HepG2 (cell line): ENCODE data around the gene SLC25A11. TPM values are rescaled to one million over a fixed set of nuclear protein-coding genes. Genes with fewer than 3 reads are reported as not detected.

Experiments
- ESRRA ChIP-seq: sonication (generic); formaldehyde crosslinking; IDR thresholded peaks from 2 replicates; pipeline ENCODE4 v1.5.1; 2020; ENCODE audit warnings: mild to moderate bottlenecking, low read depth, missing genetic modification reagents
- FOSL2 ChIP-seq: sonication (generic); formaldehyde crosslinking; IDR thresholded peaks from 2 replicates; pipeline ENCODE4 v1.4.0; 2020; ENCODE audit warnings: missing genetic modification reagents
- FOXK1 ChIP-seq: sonication (generic); formaldehyde crosslinking; IDR thresholded peaks from 2 replicates; pipeline ENCODE4 v1.4.0; 2020; ENCODE audit warnings: low read depth, missing genetic modification reagents, borderline replicate concordance
- KAT2B ChIP-seq: fragments of 150-350 bp; IDR thresholded peaks from 2 replicates; pipeline ENCODE4 v1.6.1; 2014; ENCODE audit warnings: low read depth, low read length, borderline replicate concordance
- NAIF1 ChIP-seq: sonication (generic); formaldehyde crosslinking; IDR thresholded peaks from 2 replicates; pipeline ENCODE4 v1.5.0; 2020; ENCODE audit warnings: mild to moderate bottlenecking, missing genetic modification reagents, borderline replicate concordance
- NFKBIZ ChIP-seq: IDR thresholded peaks from 2 replicates; pipeline ENCODE4 v1.6.1; 2018; ENCODE audit warnings: missing genetic modification reagents, missing compliant biosample characterization
- SRSF9 ChIP-seq: fragments of 200-400 bp; formaldehyde crosslinking; IDR thresholded peaks from 2 replicates; pipeline ENCODE4 v1.6.1; 2018; ENCODE audit warnings: borderline replicate concordance, mild to moderate bottlenecking, low read depth, low read length; ENCODE audit not compliant: insufficient read depth, poor library complexity, severe bottlenecking
- ZNF232 ChIP-seq: sonication (generic); formaldehyde crosslinking; IDR thresholded peaks from 2 replicates; pipeline ENCODE4 v1.4.0; 2020; ENCODE audit warnings: missing genetic modification reagents, borderline replicate concordance
- ZNF24 ChIP-seq: fragments of 450-650 bp; IDR thresholded peaks from 2 replicates; pipeline ENCODE4 v1.6.1; 2017; ENCODE audit warnings: antibody characterized with exemption, mild to moderate bottlenecking
- ZNF367 ChIP-seq: sonication (generic); formaldehyde crosslinking; IDR thresholded peaks from 2 replicates; pipeline ENCODE4 v1.4.0; 2020; ENCODE audit warnings: missing genetic modification reagents, borderline replicate concordance
- polyA plus RNA-seq, 8 experiments: library from polyadenylated mRNA; depleted of rRNA in 3 of 8; stranded (reverse) in 7 of 8; unstranded in 1 of 8; fragments of >200 nt; fragmentation: Illumina TruSeq in 4 of 8; extraction: Trizol in 4 of 8; gene quantifications; 2 replicates each; pipeline versions ENCODE4 v1.2.1 to v1.2.3, GENCODE V29; 2011 to 2016; ENCODE audit warnings: low read depth in 4 of 8, missing spikeins in 1 of 8, mixed read lengths in 1 of 8; ENCODE audit not compliant: insufficient read depth in 1 of 8
- total RNA-seq, 5 experiments: library from RNA; depleted of rRNA; stranded (reverse); fragments of >200 nt; fragmentation: Illumina TruSeq; extraction: Trizol; gene quantifications; 2 replicates each; pipeline ENCODE4 v1.2.3, GENCODE V29; 2016; ENCODE audit warnings: low read depth in 1 of 5
- TF ChIP-seq, protein P1 (sequence below): sonication (generic); formaldehyde crosslinking; IDR thresholded peaks from 2 replicates; pipeline ENCODE4 v1.4.0; 2020; ENCODE audit warnings: missing genetic modification reagents, borderline replicate concordance
- TF ChIP-seq, protein P2 (sequence below): sonication (generic); formaldehyde crosslinking; conservative IDR thresholded peaks from 2 replicates; pipeline ENCODE4 v1.8.0; 2022; ENCODE audit warnings: mild to moderate bottlenecking, moderate library complexity, missing genetic modification reagents
- TF ChIP-seq, protein P3 (sequence below): sonication (generic); formaldehyde crosslinking; IDR thresholded peaks from 2 replicates; pipeline ENCODE4 v1.4.0; 2020; ENCODE audit warnings: mild to moderate bottlenecking, missing genetic modification reagents, borderline replicate concordance
- TF ChIP-seq, protein P4 (sequence below): sonication (generic); formaldehyde crosslinking; IDR thresholded peaks from 2 replicates; pipeline ENCODE4 v1.8.0; 2022; ENCODE audit warnings: mild to moderate bottlenecking, missing genetic modification reagents, moderate library complexity
- TF ChIP-seq, protein P5 (sequence below): sonication (generic); formaldehyde crosslinking; IDR thresholded peaks from 2 replicates; pipeline ENCODE4 v1.5.1; 2020; ENCODE audit warnings: mild to moderate bottlenecking, missing genetic modification reagents, borderline replicate concordance
- TF ChIP-seq, protein P6 (sequence below): sonication (generic); formaldehyde crosslinking; IDR thresholded peaks from 2 replicates; pipeline ENCODE4 v1.8.0; 2022; ENCODE audit warnings: missing genetic modification reagents, mild to moderate bottlenecking, borderline replicate concordance

The SLC25A11 gene
- total and polyA plus RNA-seq, 2 of the 13 experiments (the other 11 are each of a cell fraction or from before 2014, with no cell fraction given): 35.4 to 47.2 TPM

DNA sequence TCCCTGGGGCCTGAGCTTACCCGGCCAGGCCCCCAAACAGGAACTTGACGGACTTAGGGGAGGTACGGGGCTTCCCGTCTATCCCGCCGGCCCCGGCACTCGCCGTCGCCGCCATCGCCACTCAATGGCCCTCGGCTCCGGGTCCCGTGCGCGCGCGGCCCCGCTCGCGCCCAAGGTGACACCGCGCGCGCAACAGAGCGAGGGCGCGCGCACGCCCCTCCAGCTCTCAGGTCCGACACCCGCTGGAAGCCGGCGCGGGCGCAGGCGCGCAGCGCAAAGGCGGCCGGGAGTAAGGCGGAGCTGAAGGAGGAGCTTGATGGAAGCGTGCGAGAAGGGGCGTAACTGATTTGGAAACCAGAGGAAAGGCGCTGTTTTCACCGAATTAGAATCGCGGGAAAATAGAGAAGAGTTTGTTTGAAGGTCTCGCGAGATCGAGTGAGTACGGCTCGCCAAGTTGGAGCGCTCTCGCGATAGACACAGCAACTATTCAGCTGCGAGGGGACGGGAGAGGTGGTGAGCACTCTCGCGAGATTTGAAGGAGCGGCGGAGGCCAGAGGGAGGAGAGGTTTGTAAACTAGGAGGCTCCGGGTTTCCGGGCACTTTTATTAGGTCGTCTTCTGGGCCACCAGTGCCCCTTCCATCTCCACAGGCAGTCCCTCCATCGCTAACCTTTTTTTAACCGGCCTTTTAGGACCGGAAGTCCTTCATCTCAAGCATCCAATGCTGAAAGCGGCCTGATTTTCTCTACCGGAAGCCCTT, at the start of gene SLC25A11, which contains the start of gene RNF167 (continued):
- TF ChIP-seq, protein P1, sequence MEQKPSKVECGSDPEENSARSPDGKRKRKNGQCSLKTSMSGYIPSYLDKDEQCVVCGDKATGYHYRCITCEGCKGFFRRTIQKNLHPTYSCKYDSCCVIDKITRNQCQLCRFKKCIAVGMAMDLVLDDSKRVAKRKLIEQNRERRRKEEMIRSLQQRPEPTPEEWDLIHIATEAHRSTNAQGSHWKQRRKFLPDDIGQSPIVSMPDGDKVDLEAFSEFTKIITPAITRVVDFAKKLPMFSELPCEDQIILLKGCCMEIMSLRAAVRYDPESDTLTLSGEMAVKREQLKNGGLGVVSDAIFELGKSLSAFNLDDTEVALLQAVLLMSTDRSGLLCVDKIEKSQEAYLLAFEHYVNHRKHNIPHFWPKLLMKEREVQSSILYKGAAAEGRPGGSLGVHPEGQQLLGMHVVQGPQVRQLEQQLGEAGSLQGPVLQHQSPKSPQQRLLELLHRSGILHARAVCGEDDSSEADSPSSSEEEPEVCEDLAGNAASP (CRISPR knock-in tag): no peak
- TF ChIP-seq ZNF232 (CRISPR knock-in tag) (no peak), NFKBIZ (CRISPR knock-in tag) (no peak), ESRRA (CRISPR knock-in tag) (peak; percentile 87), NAIF1 (CRISPR knock-in tag) (no peak), FOXK1 (peak; percentile 72; the same call in 1 of the 2 replicates), FOSL2 (CRISPR knock-in tag) (no peak), ZNF24 (no peak), SRSF9 (no peak), KAT2B (no peak), ZNF367 (CRISPR knock-in tag) (no peak; the same call in 1 of the 2 replicates)
- TF ChIP-seq, protein P2, sequence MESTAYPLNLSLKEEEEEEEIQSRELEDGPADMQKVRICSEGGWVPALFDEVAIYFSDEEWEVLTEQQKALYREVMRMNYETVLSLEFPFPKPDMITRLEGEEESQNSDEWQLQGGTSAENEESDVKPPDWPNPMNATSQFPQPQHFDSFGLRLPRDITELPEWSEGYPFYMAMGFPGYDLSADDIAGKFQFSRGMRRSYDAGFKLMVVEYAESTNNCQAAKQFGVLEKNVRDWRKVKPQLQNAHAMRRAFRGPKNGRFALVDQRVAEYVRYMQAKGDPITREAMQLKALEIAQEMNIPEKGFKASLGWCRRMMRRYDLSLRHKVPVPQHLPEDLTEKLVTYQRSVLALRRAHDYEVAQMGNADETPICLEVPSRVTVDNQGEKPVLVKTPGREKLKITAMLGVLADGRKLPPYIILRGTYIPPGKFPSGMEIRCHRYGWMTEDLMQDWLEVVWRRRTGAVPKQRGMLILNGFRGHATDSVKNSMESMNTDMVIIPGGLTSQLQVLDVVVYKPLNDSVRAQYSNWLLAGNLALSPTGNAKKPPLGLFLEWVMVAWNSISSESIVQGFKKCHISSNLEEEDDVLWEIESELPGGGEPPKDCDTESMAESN: no peak
- TF ChIP-seq, protein P3, sequence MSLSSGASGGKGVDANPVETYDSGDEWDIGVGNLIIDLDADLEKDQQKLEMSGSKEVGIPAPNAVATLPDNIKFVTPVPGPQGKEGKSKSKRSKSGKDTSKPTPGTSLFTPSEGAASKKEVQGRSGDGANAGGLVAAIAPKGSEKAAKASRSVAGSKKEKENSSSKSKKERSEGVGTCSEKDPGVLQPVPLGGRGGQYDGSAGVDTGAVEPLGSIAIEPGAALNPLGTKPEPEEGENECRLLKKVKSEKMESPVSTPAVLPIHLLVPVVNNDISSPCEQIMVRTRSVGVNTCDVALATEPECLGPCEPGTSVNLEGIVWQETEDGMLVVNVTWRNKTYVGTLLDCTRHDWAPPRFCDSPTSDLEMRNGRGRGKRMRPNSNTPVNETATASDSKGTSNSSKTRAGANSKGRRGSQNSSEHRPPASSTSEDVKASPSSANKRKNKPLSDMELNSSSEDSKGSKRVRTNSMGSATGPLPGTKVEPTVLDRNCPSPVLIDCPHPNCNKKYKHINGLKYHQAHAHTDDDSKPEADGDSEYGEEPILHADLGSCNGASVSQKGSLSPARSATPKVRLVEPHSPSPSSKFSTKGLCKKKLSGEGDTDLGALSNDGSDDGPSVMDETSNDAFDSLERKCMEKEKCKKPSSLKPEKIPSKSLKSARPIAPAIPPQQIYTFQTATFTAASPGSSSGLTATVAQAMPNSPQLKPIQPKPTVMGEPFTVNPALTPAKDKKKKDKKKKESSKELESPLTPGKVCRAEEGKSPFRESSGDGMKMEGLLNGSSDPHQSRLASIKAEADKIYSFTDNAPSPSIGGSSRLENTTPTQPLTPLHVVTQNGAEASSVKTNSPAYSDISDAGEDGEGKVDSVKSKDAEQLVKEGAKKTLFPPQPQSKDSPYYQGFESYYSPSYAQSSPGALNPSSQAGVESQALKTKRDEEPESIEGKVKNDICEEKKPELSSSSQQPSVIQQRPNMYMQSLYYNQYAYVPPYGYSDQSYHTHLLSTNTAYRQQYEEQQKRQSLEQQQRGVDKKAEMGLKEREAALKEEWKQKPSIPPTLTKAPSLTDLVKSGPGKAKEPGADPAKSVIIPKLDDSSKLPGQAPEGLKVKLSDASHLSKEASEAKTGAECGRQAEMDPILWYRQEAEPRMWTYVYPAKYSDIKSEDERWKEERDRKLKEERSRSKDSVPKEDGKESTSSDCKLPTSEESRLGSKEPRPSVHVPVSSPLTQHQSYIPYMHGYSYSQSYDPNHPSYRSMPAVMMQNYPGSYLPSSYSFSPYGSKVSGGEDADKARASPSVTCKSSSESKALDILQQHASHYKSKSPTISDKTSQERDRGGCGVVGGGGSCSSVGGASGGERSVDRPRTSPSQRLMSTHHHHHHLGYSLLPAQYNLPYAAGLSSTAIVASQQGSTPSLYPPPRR (CRISPR knock-in tag): no peak
- TF ChIP-seq, protein P4, sequence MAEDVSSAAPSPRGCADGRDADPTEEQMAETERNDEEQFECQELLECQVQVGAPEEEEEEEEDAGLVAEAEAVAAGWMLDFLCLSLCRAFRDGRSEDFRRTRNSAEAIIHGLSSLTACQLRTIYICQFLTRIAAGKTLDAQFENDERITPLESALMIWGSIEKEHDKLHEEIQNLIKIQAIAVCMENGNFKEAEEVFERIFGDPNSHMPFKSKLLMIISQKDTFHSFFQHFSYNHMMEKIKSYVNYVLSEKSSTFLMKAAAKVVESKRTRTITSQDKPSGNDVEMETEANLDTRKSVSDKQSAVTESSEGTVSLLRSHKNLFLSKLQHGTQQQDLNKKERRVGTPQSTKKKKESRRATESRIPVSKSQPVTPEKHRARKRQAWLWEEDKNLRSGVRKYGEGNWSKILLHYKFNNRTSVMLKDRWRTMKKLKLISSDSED: no peak
- TF ChIP-seq, protein P5, sequence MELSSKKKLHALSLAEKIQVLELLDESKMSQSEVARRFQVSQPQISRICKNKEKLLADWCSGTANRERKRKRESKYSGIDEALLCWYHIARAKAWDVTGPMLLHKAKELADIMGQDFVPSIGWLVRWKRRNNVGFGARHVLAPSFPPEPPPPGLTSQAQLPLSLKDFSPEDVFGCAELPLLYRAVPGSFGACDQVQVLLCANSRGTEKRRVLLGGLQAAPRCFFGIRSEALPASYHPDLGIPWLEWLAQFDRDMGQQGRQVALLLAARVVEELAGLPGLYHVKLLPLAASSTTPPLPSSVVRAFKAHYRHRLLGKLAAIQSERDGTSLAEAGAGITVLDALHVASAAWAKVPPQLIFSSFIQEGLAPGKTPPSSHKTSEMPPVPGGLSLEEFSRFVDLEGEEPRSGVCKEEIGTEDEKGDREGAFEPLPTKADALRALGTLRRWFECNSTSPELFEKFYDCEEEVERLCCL (CRISPR knock-in tag): no peak
- TF ChIP-seq, protein P6, sequence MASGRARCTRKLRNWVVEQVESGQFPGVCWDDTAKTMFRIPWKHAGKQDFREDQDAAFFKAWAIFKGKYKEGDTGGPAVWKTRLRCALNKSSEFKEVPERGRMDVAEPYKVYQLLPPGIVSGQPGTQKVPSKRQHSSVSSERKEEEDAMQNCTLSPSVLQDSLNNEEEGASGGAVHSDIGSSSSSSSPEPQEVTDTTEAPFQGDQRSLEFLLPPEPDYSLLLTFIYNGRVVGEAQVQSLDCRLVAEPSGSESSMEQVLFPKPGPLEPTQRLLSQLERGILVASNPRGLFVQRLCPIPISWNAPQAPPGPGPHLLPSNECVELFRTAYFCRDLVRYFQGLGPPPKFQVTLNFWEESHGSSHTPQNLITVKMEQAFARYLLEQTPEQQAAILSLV (CRISPR knock-in tag): no peak
